Measurements from ENCODE around the gene RAP1B. TPM values are rescaled to one million over a fixed set of nuclear protein-coding genes. Genes with fewer than 3 reads are reported as not detected.
"Not testable (repeated sequence)": the region's sequence is repeated elsewhere in the genome, so short reads cannot be mapped to it uniquely, and the experiment has no call there.

The RAP1B gene
- polyA plus RNA-seq, 3 donors, result 176 to 189 (median 178) TPM

GRCh38 chr12:68623984-68624383 is 13.3 kb downstream of the RAP1B start:
- no peak for DNase-seq (ENCODE audit: extremely low read depth in 1 of 11, low read depth in 9 of 11, low spot score in 4 of 11)

GRCh38 chr12:68624933-68625332 is 14.2 kb downstream of the RAP1B start:
- no peak for DNase-seq (ENCODE audit: extremely low read depth in 1 of 11, low read depth in 9 of 11, low spot score in 4 of 11)

GRCh38 chr12:68627673-68628319 is 17.1 kb downstream of the RAP1B start:
- no peak for DNase-seq (ENCODE audit: extremely low read depth in 1 of 11, low read depth in 9 of 11, low spot score in 4 of 11)

- DNase-seq (ENCODE audit: extremely low read depth in 1 of 11, low read depth in 9 of 11, low spot score in 4 of 11), result no peak
Measured at GRCh38 chr12:68628698-68629097, 18.0 kb downstream of the RAP1B start.

- DNase-seq (ENCODE audit: extremely low read depth in 1 of 11, low read depth in 9 of 11, low spot score in 4 of 11), result no peak
Measured at GRCh38 chr12:68630050-68630449, 19.4 kb downstream of the RAP1B start.

GRCh38 chr12:68630598-68630997 is 19.9 kb downstream of the RAP1B start:
- no peak for DNase-seq (ENCODE audit: extremely low read depth in 1 of 11, low read depth in 9 of 11, low spot score in 4 of 11)

GRCh38 chr12:68631227-68631626 is 20.5 kb downstream of the RAP1B start:
- no peak for DNase-seq (ENCODE audit: extremely low read depth in 1 of 11, low read depth in 9 of 11, low spot score in 4 of 11)

GRCh38 chr12:68632486-68632885 is 21.8 kb downstream of the RAP1B start:
- no peak for DNase-seq (ENCODE audit: extremely low read depth in 1 of 11, low read depth in 9 of 11, low spot score in 4 of 11)

GRCh38 chr12:68633614-68634558 is 23.2 kb downstream of the RAP1B start:
- no peak for DNase-seq (ENCODE audit: extremely low read depth in 1 of 11, low read depth in 9 of 11, low spot score in 4 of 11)

GRCh38 chr12:68636268-68636667 is 25.6 kb downstream of the RAP1B start:
- DNase-seq (ENCODE audit: extremely low read depth in 1 of 11, low read depth in 9 of 11, low spot score in 4 of 11), result no peak

- not testable (repeated sequence) for DNase-seq (ENCODE audit: extremely low read depth in 1 of 11, low read depth in 9 of 11, low spot score in 4 of 11)
Measured at GRCh38 chr12:68637439-68637838, 26.7 kb downstream of the RAP1B start.

- no peak for DNase-seq (ENCODE audit: extremely low read depth in 1 of 11, low read depth in 9 of 11, low spot score in 4 of 11)
Measured at GRCh38 chr12:68638171-68638570, 27.5 kb downstream of the RAP1B start.

- no peak for DNase-seq (ENCODE audit: extremely low read depth in 1 of 11, low read depth in 9 of 11, low spot score in 4 of 11)
Measured at GRCh38 chr12:68638721-68639395, 28.2 kb downstream of the RAP1B start.

GRCh38 chr12:68639396-68639767 is 28.7 kb downstream of the RAP1B start:
- no peak for DNase-seq (ENCODE audit: extremely low read depth in 1 of 11, low read depth in 9 of 11, low spot score in 4 of 11)

- peak in 1 of 11 donors; percentile 14 for DNase-seq (ENCODE audit: extremely low read depth in 1 of 11, low read depth in 9 of 11, low spot score in 4 of 11)
Measured at GRCh38 chr12:68641138-68641537, 30.4 kb downstream of the RAP1B start.

GRCh38 chr12:68646484-68646883 is 35.8 kb downstream of the RAP1B start:
- no peak for DNase-seq (ENCODE audit: extremely low read depth in 1 of 11, low read depth in 9 of 11, low spot score in 4 of 11)

- DNase-seq (ENCODE audit: extremely low read depth in 1 of 11, low read depth in 9 of 11, low spot score in 4 of 11), result no peak
Measured at GRCh38 chr12:68647507-68647906, 36.8 kb downstream of the RAP1B start.

- DNase-seq (ENCODE audit: extremely low read depth in 1 of 11, low read depth in 9 of 11, low spot score in 4 of 11), result no peak
Measured at GRCh38 chr12:68648179-68648578, 37.5 kb downstream of the RAP1B start.

GRCh38 chr12:68665016-68665569 is 54.4 kb downstream of the RAP1B start:
- no peak for DNase-seq (ENCODE audit: extremely low read depth in 1 of 11, low read depth in 9 of 11, low spot score in 4 of 11)

GRCh38 chr12:68667291-68667690 is 56.6 kb downstream of the RAP1B start:
- no peak for DNase-seq (ENCODE audit: extremely low read depth in 1 of 11, low read depth in 9 of 11, low spot score in 4 of 11)

Data from renal cortex interstitium (tissue), 11 donors.